GM19240 (cell line): ENCODE measurements around the gene SPRING1.
"Not testable (repeated sequence)": the region's sequence is repeated elsewhere in the genome, so short reads cannot be mapped to it uniquely, and the experiment has no call there.

ENCODE experiments used
- DNase-seq: peaks from one replicate; pipeline ENCODE4 v3.0.0; 2011; ENCODE audit warnings: low spot score; ENCODE audit not compliant: insufficient read length

The SPRING1 gene

GRCh38 chr12:116742787-116743186 is 4.9 kb upstream of the SPRING1 start:
- DNase-seq = not testable (repeated sequence)

- DNase-seq = no peak
Observed at GRCh38 chr12:116739381-116739887, 1.6 kb upstream of the SPRING1 start.

GRCh38 chr12:116736962-116737773 is 701 bp downstream of the SPRING1 start:
- peak; percentile 15 for DNase-seq

- no peak for DNase-seq
Observed at GRCh38 chr12:116735951-116736599, 1.8 kb downstream of the SPRING1 start.

DNA sequence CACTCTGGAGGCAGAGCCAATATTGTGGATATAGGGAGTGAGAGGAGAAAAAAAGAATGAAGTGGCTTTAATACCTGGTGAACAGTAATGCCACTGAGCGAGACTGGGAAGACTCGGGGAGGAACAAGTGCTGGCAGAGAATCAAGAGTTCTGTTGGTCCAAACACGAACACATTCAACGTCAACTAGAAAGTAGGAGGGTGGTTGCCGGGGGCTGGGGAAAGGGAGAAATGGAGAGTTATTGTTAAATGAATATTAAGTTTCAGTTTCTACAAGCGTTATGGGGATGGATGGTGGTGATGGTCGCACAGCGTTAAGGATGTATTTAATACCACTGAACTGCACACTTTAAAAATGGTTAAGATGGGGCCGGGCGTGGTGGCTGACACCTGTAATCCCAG is 2.8 kb downstream of the SPRING1 start:
- DNase-seq = no peak

DNA sequence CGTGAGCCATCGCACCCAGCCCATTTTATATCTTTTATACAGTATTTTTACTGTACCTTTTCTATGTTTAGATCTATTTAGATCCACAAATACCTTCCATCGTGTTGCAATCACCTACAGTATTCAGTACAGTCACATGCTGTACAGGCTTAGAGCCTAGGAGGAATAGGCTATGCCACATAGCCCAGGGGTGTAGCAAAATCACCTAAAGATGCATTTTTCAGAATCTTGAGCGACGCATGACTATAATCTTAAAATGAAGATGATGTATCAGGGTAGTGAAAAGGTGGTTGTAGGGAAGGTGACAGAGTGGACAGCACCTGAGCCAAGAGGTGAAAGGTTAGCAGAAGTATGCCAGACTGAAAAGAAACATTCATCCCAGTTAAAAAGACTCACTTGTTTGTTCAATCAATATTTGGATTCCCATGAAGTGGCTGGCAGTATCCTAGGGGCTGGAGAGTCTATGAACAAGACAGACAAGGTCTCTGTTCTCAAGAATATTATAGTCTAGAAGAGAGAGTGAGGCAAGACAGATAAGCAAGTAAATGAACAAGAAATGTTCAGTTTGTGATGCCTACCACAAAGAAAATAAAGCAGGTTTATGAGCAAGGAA is 3.6 kb downstream of the SPRING1 start:
- no peak for DNase-seq

DNA sequence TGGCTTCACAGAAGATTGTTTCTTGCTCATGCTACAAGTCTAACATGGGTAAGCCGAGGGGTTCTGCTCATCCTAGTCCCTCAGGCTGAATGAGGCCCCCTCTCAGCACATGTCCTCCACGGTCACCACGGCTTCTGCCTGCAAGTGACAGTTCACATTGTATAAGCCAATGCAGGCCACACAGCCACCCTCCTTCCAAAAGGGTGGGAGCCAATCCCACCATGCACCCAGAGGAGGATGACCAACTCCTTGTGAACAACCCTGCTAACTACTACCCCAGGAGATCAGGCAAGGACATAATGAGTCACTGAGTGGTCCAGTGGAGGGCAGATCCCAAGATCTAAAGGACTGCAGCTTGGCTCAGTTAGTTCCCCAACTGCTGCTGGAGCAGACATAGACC is 6.1 kb downstream of the SPRING1 start:
- no peak for DNase-seq

- no peak for DNase-seq
Observed at GRCh38 chr12:116727891-116728290, 10.0 kb downstream of the SPRING1 start.

DNA sequence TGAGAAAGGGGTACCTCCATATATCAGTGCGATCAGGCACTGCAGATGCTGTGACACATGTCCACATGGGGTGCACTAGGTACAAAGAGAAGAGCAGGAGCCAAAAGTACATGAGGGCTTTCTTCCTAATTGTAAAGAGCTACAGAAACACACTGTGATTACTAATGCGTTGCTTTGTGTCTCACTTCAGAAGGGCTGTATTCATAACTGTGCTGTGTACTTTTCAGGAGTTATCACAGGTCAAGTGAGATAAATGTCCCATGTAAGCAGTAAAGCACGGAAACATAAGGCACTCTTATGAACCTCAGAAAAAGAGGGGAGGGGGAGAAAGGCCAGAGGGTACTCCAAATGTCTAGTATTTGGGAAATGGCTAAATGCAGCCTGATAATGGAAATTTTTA is 10.6 kb downstream of the SPRING1 start:
- DNase-seq = no peak

DNA sequence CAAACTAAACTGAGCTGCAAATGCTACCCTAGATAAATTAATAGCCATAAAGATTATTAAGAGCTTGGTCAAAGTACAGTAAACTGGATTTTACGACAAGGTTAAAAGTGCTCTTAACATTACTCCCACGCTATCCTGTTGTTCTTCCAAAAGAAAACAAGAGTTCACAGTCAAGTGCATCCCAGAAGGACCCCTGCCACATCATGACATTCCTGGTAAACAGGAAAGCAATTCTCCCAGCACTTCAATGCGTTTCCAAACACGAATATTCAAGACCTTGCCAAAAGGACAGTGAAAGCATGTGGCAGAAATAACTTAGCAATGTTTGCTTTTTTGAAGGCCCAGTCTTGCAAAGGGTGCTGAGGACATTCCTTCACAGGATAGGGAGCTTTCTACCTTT is 11.2 kb downstream of the SPRING1 start:
- DNase-seq = no peak

GRCh38 chr12:116722245-116722644 is 15.6 kb downstream of the SPRING1 start:
- no peak for DNase-seq

DNA sequence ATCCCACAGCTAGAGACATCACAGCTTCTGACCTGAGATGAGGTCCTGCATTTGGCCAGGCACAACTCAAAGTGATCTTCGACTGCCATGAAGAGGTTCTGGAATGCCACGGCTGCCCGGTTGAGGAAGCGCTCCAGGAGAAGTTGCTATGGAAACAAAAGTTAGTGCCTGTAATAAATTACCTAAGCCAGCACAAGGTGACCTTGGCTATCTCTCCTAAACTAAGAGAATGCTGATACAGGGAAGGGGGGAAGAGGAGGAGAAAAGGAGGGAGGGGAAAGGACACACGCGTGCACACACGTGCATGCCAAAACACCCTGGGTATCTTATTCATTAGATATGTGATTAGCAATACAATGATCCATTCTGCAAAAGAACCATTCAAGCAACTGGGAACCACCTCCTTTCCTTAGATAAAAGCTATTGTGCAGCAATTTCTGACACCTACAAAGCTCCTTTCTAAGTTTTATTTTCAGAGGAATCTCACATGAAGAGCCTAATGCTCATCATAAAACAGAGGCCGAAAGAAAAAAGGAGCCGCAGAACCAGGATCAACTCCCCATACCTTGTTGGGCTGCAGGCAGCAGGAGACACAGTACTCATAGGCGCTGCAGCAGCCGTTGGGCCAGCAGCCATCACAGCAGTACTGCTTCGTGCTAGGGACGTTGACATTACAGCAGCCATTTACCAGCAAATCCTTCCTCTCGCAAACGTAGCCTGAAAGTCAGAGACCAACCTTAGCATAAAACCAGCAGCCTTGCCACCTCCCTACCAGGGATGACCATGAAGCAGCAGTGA is 17.9 kb downstream of the SPRING1 start:
- no peak for DNase-seq

DNA sequence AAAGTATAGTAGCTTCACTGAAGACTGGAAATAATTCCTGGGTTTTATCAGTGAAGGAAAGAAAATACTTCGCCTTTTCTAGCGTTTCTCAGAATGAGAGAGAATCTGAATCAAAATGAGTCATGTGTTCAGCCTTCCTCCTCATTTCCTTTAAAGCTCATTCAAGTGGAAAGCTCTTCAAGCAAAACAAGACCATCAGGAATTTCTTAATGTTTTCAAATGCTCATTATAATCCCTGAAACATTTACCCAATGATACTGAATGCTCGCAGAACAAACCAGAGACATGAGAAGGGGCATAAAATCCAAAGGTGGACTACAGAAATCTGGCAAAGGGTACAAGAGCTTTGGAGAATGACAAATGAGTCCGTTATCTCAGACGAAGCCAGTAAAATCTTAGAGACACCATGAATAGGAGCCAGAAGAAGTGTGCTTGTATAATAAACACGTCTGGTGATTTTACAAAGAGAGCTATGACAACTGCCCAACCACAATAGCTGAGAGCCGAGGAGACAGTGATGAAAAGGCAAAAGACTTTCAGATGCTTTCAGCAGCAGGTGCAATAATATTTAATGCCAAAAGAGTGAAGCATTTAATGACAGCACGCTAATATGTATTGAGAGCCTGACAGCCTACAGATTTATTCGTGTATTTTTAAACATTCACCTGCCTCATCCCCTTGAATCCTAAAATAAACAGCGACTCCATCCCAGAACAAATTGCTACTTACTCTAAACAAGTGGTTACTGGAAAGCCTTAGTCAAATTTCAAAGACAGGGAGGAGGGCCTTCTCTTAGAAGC is 19.0 kb downstream of the SPRING1 start:
- DNase-seq = no peak

DNA sequence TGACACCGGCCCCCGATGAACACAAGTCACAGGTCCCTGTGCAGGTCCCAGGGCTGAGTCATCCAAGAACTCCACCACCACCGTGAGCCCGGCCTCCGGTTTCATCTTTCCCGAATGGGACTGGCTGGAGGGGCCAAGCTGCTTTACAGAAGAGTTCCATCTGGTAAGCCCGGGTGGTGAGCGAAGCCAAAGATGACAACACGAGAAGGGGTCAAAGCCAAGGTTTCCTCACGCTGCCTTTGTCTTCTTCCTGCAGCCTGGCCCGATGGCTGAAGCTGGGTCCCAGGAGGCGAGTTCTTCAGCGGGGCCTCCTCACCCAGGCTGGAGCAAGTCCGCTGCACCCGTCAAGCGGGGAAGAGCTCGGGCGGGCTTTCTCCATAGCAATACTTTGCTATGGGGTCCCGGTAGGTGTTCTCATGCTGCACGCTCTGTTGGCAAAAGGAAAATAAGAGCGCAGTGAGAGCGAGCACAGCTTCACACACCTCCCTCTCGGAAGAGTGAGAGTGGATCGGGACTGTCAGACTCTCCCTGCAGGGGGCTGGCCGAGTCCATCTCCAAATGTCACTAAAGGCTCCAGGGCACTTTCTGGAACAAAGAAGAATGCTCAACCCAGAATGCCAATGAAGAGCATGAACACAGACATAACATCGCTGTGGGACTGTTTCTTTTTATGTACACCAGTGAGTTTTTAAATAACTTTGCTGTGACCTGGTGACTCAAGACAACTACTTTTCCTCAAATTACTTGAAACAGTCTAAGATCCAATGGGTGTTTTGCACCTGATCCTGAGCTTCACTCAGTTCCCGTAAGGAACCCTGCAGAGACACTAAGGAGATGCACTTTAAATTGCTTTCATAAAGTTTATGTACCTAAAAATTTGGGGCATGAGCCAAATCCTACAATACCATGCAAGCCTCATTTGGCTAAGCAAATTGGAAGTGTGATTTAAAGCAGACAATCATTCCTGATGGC is 20.1 kb downstream of the SPRING1 start:
- DNase-seq = no peak

- DNase-seq = no peak
Observed at GRCh38 chr12:116714175-116714574, 23.7 kb downstream of the SPRING1 start.

DNA sequence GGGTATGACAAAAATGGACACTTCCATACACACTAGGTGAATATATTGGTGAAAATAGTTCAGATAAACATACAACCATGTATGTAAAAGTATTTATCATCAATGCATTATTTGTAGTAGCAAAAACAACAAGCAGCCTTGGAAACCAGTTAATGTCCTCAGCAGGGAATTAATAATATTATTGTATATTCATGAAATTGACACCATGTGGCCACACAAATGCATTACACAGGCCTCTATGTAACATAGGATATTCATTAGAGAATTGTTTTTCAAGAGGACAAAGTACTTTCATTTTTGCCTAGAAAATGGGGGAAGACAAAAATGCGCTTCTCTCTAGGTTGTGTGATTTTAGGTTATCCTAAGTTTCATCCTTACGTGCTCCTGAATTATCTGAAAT is 24.3 kb downstream of the SPRING1 start:
- no peak for DNase-seq

DNA sequence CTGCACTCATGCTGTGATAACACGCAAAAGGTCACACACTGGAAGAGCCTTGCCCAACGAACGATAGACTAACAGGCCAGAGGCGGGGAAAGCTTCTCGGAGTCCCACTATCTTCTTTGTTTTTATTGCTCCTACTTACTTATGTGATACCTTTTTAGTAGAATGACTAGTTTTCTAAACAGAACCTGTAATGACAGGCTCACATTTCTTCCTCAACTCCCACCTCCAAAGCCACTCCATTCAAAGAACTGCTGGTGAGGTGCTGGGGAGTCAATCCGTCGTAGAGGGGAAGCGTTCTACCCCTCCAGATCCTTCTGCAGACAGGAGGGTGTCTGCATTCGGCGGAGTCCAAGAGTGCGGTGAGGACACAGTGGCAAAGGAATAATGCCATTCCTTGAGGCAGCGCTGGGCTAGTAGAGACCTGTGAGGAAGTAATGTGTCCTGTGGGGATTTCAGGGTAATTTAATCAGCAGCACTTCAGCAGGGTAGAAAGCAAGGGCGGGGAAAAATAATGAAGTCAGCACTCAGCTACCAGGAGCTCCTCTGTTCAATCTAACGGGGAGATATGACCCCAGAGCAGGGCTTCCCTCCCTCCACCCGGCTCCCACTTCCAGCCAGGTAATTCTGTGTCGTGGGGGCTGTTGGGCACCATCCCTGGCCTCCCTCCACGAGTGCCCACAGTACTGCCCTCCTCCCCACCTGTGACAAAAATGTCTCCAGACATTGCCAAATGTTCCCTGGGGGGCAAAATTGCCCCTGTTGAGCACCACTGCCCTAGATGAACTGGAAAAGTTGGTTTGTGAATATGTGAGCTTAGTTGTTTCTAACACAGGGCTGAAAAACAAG is 25.2 kb downstream of the SPRING1 start:
- no peak for DNase-seq

GRCh38 chr12:116710370-116711150 is 27.3 kb downstream of the SPRING1 start:
- no peak for DNase-seq
